Mesendoderm (in vitro differentiated cells): ENCODE data around the gene MYOCD. TPM values are rescaled to one million over a fixed set of nuclear protein-coding genes. Genes with fewer than 3 reads are reported as not detected.

ENCODE experiments used
- DNase-seq: peaks from one replicate; pipeline ENCODE4 v3.0.0; 2013
- H2AK5ac ChIP-seq: 2 replicates; pipeline ENCODE4 v1.6.1; 2013; ENCODE audit warnings: low read length, inconsistent platforms
- H2BK120ac ChIP-seq: 2 replicates; pipeline ENCODE4 v1.6.1; 2013; ENCODE audit warnings: low read depth, mild to moderate bottlenecking, low read length, moderate library complexity, mixed read lengths
- H2BK15ac ChIP-seq: replicated peaks from 2 replicates; pipeline ENCODE4 v1.6.1; 2013; ENCODE audit warnings: low read depth, mild to moderate bottlenecking, moderate library complexity
- H2BK5ac ChIP-seq: 2 replicates; pipeline ENCODE4 v1.6.1; 2013; ENCODE audit warnings: low read length, inconsistent platforms
- H3K18ac ChIP-seq: 2 replicates; pipeline ENCODE4 v1.6.1; 2013; ENCODE audit warnings: mild to moderate bottlenecking, low read length, mixed read lengths
- H3K23ac ChIP-seq: one replicate; pipeline ENCODE4 v1.6.1; 2013; ENCODE audit warnings: low read length
- H3K27ac ChIP-seq: 2 replicates; pipeline ENCODE4 v1.5.1; 2013; ENCODE audit warnings: low read depth, mild to moderate bottlenecking, inconsistent platforms, low read length, moderate library complexity
- H3K27me3 ChIP-seq: 2 replicates; pipeline ENCODE4 v1.6.1; 2013; ENCODE audit warnings: low read length, control low read depth, mild to moderate bottlenecking, inconsistent platforms; ENCODE audit not compliant: insufficient read depth, poor library complexity
- H3K36me3 ChIP-seq: 2 replicates; pipeline ENCODE4 v1.6.1; 2013; ENCODE audit warnings: low read length, inconsistent platforms; ENCODE audit not compliant: control insufficient read depth, insufficient read depth
- H3K4ac ChIP-seq: one replicate; pipeline ENCODE4 v1.6.1; 2013; ENCODE audit warnings: low read depth, mild to moderate bottlenecking, low read length, moderate library complexity
- H3K4me1 ChIP-seq: 2 replicates; pipeline ENCODE4 v1.6.1; 2013; ENCODE audit warnings: low read depth, low read length, inconsistent platforms; ENCODE audit not compliant: control insufficient read depth
- H3K4me2 ChIP-seq: 2 replicates; pipeline ENCODE4 v1.6.1; 2013; ENCODE audit warnings: low read length
- H3K4me3 ChIP-seq: 2 replicates; pipeline ENCODE4 v1.5.1; 2013; ENCODE audit warnings: mild to moderate bottlenecking, low read length
- H3K56ac ChIP-seq: one replicate; pipeline ENCODE4 v1.6.1; 2013; ENCODE audit warnings: low read length
- H3K79me1 ChIP-seq: 2 replicates; pipeline ENCODE4 v1.6.1; 2013; ENCODE audit warnings: low read length, inconsistent platforms
- H3K79me2 ChIP-seq: 2 replicates; pipeline ENCODE4 v1.6.1; 2013; ENCODE audit warnings: mild to moderate bottlenecking, low read length; ENCODE audit not compliant: control insufficient read depth, insufficient read depth
- H3K9ac ChIP-seq: 2 replicates; pipeline ENCODE4 v1.6.1; 2013; ENCODE audit warnings: low read length, inconsistent platforms
- H4K5ac ChIP-seq: one replicate; pipeline ENCODE4 v1.6.1; 2013; ENCODE audit warnings: low read length
- H4K8ac ChIP-seq: one replicate; pipeline ENCODE4 v1.6.1; 2013; ENCODE audit warnings: low read depth, mild to moderate bottlenecking, control low read depth, low read length, moderate library complexity
- WGBS: extraction: QIAGEN DNeasy Blood & Tissue Kit; methylation state at CpG from one replicate; pipeline ENCODE4 v1.1.7; 2013; ENCODE audit warnings: low lambda C conversion rate, missing lambda C conversion rate; ENCODE audit not compliant: insufficient coverage; ENCODE audit errors: extremely low coverage; 5-methylcytosine and 5-hydroxymethylcytosine counted together
- polyA plus RNA-seq, 2 experiments: library from polyadenylated mRNA; stranded (reverse); fragments of 200-250 nt; gene quantifications; one replicate each; pipeline ENCODE4 v1.2.3, GENCODE V29; 2013

The MYOCD gene
- 1.9 TPM for polyA plus RNA-seq (2013, experiment 1 of 2)
- polyA plus RNA-seq (2013, experiment 2 of 2): 1.8 TPM

GRCh38 chr17:12665263-12666210 lies at the start of gene MYOCD:
Gene MYOCD, plus strand, starts transcription at chr17:12665890. Its CDS starts 299 bp downstream, at chr17:12666189.
- H4K5ac ChIP-seq: no peak within 1 kb of the TSS
- peak within 1 kb of the TSS; percentile 82 for H3K56ac ChIP-seq
- peak within 1 kb of the TSS; percentile 44 for H3K4me2 ChIP-seq
- peak within 1 kb of the TSS; percentile 48 for H3K4ac ChIP-seq
- H2BK15ac ChIP-seq: no peak within 1 kb of the TSS
- peak within 1 kb of the TSS; percentile 35 for H2BK120ac ChIP-seq
- DNase-seq: peak; percentile 94
- no peak within 1 kb of the TSS for H3K27ac ChIP-seq
- no peak within 1 kb of the TSS for H2AK5ac ChIP-seq
- no peaks in the 10 kb centered on the region for H3K36me3 ChIP-seq
- no peaks in the 10 kb centered on the region for H3K4me1 ChIP-seq
- no peaks in the 10 kb centered on the region for H3K79me1 ChIP-seq
- no peak within 1 kb of the TSS for H2BK5ac ChIP-seq
- no peak within 1 kb of the TSS for H3K23ac ChIP-seq
- H4K8ac ChIP-seq: no peak within 1 kb of the TSS
- H3K9ac ChIP-seq: peak within 1 kb of the TSS; percentile 70
- H3K79me2 ChIP-seq: no peaks in the 10 kb centered on the region
- no peaks in the 10 kb centered on the region for H3K27me3 ChIP-seq
- peak within 1 kb of the TSS; percentile 15 for H3K4me3 ChIP-seq
- peak within 1 kb of the TSS; percentile 89 for H3K18ac ChIP-seq
- WGBS: no CpG with 5 or more reads among the region's 78 CpGs

- H4K5ac ChIP-seq: no peak overlapping the region
- H3K4me1 ChIP-seq: no peaks in the 10 kb centered on the region
- WGBS: no CpG with 5 or more reads among the region's 2 CpGs
These were observed 49.5 kb upstream of the MYOCD start for GRCh38 chr17:12616161-12616560.

GRCh38 chr17:12618557-12618956 lies 47.1 kb upstream of the MYOCD start:
- no peak overlapping the region for H2BK5ac ChIP-seq
- no CpG with 5 or more reads among the region's 2 CpGs for WGBS
- H3K79me2 ChIP-seq: no peaks in the 10 kb centered on the region
- H3K18ac ChIP-seq: no peak overlapping the region
- H4K5ac ChIP-seq: no peak overlapping the region
- H4K8ac ChIP-seq: no peak overlapping the region
- H3K9ac ChIP-seq: no peak overlapping the region
- no peaks in the 10 kb centered on the region for H3K36me3 ChIP-seq
- no peak overlapping the region for H3K56ac ChIP-seq
- no peaks in the 10 kb centered on the region for H3K79me1 ChIP-seq
- H3K27me3 ChIP-seq: no peaks in the 10 kb centered on the region
- no peak for DNase-seq
- no peaks in the 10 kb centered on the region for H3K4me1 ChIP-seq
- no peak overlapping the region for H3K4me3 ChIP-seq
- H3K4me2 ChIP-seq: no peak overlapping the region
- H2BK120ac ChIP-seq: no peak overlapping the region
- no peak overlapping the region for H2AK5ac ChIP-seq
- H3K23ac ChIP-seq: no peak overlapping the region
- H3K27ac ChIP-seq: no peak overlapping the region
- H2BK15ac ChIP-seq: no peak overlapping the region
- H3K4ac ChIP-seq: no peak overlapping the region

More at GRCh38 chr17:12616161-12616560, 49.5 kb upstream of the MYOCD start:
- H3K9ac ChIP-seq: no peak overlapping the region
- no peaks in the 10 kb centered on the region for H3K36me3 ChIP-seq
- no peak overlapping the region for H3K56ac ChIP-seq
- DNase-seq: no peak
- H3K4ac ChIP-seq: no peak overlapping the region
- no peak overlapping the region for H2AK5ac ChIP-seq
- H3K4me2 ChIP-seq: no peak overlapping the region
- no peak overlapping the region for H3K18ac ChIP-seq
- H4K8ac ChIP-seq: no peak overlapping the region
- H3K4me3 ChIP-seq: no peak overlapping the region
- H2BK5ac ChIP-seq: no peak overlapping the region
- H3K27me3 ChIP-seq: no peaks in the 10 kb centered on the region
- H2BK120ac ChIP-seq: no peak overlapping the region
- H3K79me2 ChIP-seq: no peaks in the 10 kb centered on the region
- H3K23ac ChIP-seq: no peak overlapping the region
- no peak overlapping the region for H3K27ac ChIP-seq
- H2BK15ac ChIP-seq: no peak overlapping the region
- no peaks in the 10 kb centered on the region for H3K79me1 ChIP-seq

- H3K4me3 ChIP-seq: no peak overlapping the region
- H3K36me3 ChIP-seq: no peaks in the 10 kb centered on the region
- WGBS: no CpG with 5 or more reads among the region's 7 CpGs
- no peak overlapping the region for H4K8ac ChIP-seq
- no peak overlapping the region for H4K5ac ChIP-seq
- no peaks in the 10 kb centered on the region for H3K27me3 ChIP-seq
- no peak for DNase-seq
- H3K56ac ChIP-seq: no peak overlapping the region
- no peak overlapping the region for H3K9ac ChIP-seq
- H3K18ac ChIP-seq: no peak overlapping the region
- H2AK5ac ChIP-seq: no peak overlapping the region
- no peaks in the 10 kb centered on the region for H3K4me1 ChIP-seq
- H3K23ac ChIP-seq: no peak overlapping the region
- peak overlapping the region; percentile 18 for H3K27ac ChIP-seq
- no peaks in the 10 kb centered on the region for H3K79me1 ChIP-seq
- H2BK5ac ChIP-seq: no peak overlapping the region
- H3K79me2 ChIP-seq: no peaks in the 10 kb centered on the region
- no peak overlapping the region for H3K4me2 ChIP-seq
- no peak overlapping the region for H3K4ac ChIP-seq
- no peak overlapping the region for H2BK120ac ChIP-seq
- peak overlapping the region; percentile 100 for H2BK15ac ChIP-seq
These were observed 46.1 kb upstream of the MYOCD start for GRCh38 chr17:12619459-12620199.

- Histone ChIP-seq H3K36me3 (no peaks in the 10 kb centered on the region), H3K27ac (no peak overlapping the region), H4K5ac (no peak overlapping the region), H3K18ac (no peak overlapping the region), H2BK5ac (no peak overlapping the region), H4K8ac (no peak overlapping the region), H3K79me1 (no peaks in the 10 kb centered on the region), H3K4me2 (no peak overlapping the region), H2BK15ac (peak overlapping the region; percentile 6), H3K4me1 (peaks cover 3% of the 10 kb centered on the region), H3K56ac (no peak overlapping the region), H2BK120ac (no peak overlapping the region), H3K27me3 (no peaks in the 10 kb centered on the region), H3K79me2 (no peaks in the 10 kb centered on the region), H2AK5ac (no peak overlapping the region), H3K4me3 (no peak overlapping the region), H3K23ac (no peak overlapping the region), H3K9ac (no peak overlapping the region), H3K4ac (no peak overlapping the region)
- no CpG with 5 or more reads among the region's 5 CpGs for WGBS
- DNase-seq: no peak
These were observed 45.4 kb upstream of the MYOCD start for GRCh38 chr17:12620200-12620720.
